Activated CD8-positive, alpha-beta memory T cell treated with anti-CD3 and anti-CD28 coated beads, Interleukin-2, amount 10 ng/mL, durations not matched to agents 7 days and 5 days (primary cell): Measurements from ENCODE around the gene BBS9. TPM values are rescaled to one million over a fixed set of nuclear protein-coding genes. Genes with fewer than 3 reads are reported as not detected.

Experiments used
- ATAC-seq: fragments of 150-1000 bp; cut with Tn5 transposase; one replicate; pipeline ENCODE4 v1.10.0; 2021; ENCODE audit warnings: moderate library complexity
- CTCF ChIA-PET: fragments of 350-600 bp; sonication (Branson Sonifier 250); formaldehyde crosslinking; loops from one replicate; lab custom pipeline; 2021; ENCODE audit warnings: antibody characterized with exemption; lab: Charles Lee
- DNase-seq: peaks from one replicate; pipeline ENCODE4 v3.0.0-alpha.2; 2020
- H3K27ac Mint-ChIP-seq: one replicate; pipeline ENCODE4 v1.8.0; 2021; ENCODE audit warnings: mild to moderate bottlenecking, mixed read lengths
- H3K27me3 Mint-ChIP-seq: one replicate; pipeline ENCODE4 v1.8.0; 2021; ENCODE audit warnings: mixed read lengths
- H3K36me3 Mint-ChIP-seq: one replicate; pipeline ENCODE4 v1.8.0; 2021; ENCODE audit warnings: mild to moderate bottlenecking, mixed read lengths
- H3K4me1 Mint-ChIP-seq: one replicate; pipeline ENCODE4 v1.8.0; 2021; ENCODE audit warnings: mixed read lengths
- H3K4me3 Mint-ChIP-seq: one replicate; pipeline ENCODE4 v1.8.0; 2021; ENCODE audit warnings: mild to moderate bottlenecking, moderate library complexity, mixed read lengths
- H3K9me3 Mint-ChIP-seq: one replicate; pipeline ENCODE4 v1.8.0; 2022; ENCODE audit warnings: low read depth, mixed read lengths
- total RNA-seq, 2 experiments: library from RNA; stranded (reverse); gene quantifications; one replicate each; pipeline ENCODE4 v1.2.3, GENCODE V29; 2021

The BBS9 gene
- total RNA-seq, 2 experiments from 2014 or later: 9.8 to 10.2 TPM

DNA sequence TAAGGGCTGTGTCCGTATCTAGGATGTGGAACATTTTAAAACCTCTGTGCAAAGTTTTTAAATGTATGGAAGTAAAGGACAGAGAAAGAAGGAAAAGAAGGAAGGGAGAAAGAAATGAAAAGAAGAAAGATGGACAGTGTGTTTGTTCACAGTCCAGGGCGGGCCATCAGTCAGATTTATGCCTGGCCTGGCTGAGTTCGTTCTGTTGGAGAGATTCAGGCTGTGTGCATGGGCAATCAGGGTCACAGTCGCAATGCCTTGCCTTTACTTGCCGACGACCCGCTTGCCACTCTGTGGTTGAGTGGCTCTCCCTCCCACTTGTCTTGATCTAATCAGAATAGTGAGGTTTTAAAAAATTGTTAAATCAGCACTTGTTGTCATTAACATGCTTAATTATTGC, 406.6 kb downstream of the BBS9 start:
- Mint-ChIP-seq H3K36me3 (peaks cover 1% of the 10 kb centered on the region), H3K4me1 (peaks cover 7% of the 10 kb centered on the region), H3K9me3 (peaks cover 9% of the 10 kb centered on the region), H3K27ac (no peak overlapping the region), H3K4me3 (no peak overlapping the region), H3K27me3 (no peaks in the 10 kb centered on the region)
- CTCF ChIA-PET: no interaction called here
- DNase-seq: no peak
- ATAC-seq: no peak

DNA sequence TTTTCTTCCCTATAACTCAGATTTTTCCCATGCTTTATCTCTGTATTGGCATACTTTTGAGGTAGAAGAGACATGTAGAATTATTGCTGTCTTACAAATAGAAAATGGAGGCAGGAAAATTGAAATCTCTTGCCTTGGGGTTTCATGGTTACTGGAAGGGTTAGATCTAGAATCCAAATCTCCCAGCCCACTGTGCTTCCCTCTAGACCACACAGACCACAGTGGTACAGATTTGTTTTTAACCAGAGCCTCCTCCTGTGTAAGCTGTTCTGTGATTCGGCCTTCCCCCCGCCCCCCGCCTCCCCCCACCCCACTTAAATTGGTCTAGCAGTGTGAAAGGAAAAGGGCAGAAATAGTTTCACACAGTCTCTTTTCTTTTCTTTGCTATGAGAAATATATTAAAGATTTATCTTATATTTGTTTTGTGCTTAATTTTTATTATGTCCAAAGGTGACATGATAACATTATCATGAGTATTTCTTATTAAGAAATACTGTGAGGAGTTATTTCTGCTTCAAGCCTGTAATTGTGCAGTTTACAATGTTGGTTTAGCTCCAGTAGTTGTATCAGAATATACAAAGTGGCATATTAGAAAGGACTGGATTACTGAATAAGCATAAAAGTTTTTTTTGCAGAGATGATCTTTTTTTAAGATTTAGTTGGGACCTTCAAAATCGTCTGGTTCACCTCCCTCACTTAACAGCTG, 407.2 kb downstream of the BBS9 start:
- no peaks in the 10 kb centered on the region for H3K27me3 Mint-ChIP-seq

GRCh38 chr7:33537104-33537477, 407.7 kb downstream of the BBS9 start:
- DNase-seq (no peak), ATAC-seq (no peak)
- no peak overlapping the region for H3K4me3 Mint-ChIP-seq
- CTCF ChIA-PET: no interaction called here
- H3K36me3 Mint-ChIP-seq: peaks cover 4% of the 10 kb centered on the region
- H3K27me3 Mint-ChIP-seq: no peaks in the 10 kb centered on the region
- peaks cover 11% of the 10 kb centered on the region for H3K9me3 Mint-ChIP-seq
- H3K4me1 Mint-ChIP-seq: peaks cover 7% of the 10 kb centered on the region
- H3K27ac Mint-ChIP-seq: no peak overlapping the region

More for the DNA sequence above, 407.2 kb downstream of the BBS9 start:
- CTCF ChIA-PET: no interaction called here
- H3K4me3 Mint-ChIP-seq: no peak overlapping the region
- peaks cover 7% of the 10 kb centered on the region for H3K4me1 Mint-ChIP-seq
- no peak overlapping the region for H3K27ac Mint-ChIP-seq
- H3K9me3 Mint-ChIP-seq: peaks cover 11% of the 10 kb centered on the region
- ATAC-seq (no peak), DNase-seq (no peak)
- H3K36me3 Mint-ChIP-seq: peaks cover 4% of the 10 kb centered on the region

GRCh38 chr7:33539198-33539597, 409.8 kb downstream of the BBS9 start:
- H3K36me3 Mint-ChIP-seq: peaks cover 4% of the 10 kb centered on the region
- ATAC-seq: no peak
- no peaks in the 10 kb centered on the region for H3K27me3 Mint-ChIP-seq
- no peak overlapping the region for H3K4me3 Mint-ChIP-seq
- peaks cover 14% of the 10 kb centered on the region for H3K9me3 Mint-ChIP-seq
- H3K4me1 Mint-ChIP-seq: peaks cover 7% of the 10 kb centered on the region
- DNase-seq: no peak
- CTCF ChIA-PET: no interaction called here
- H3K27ac Mint-ChIP-seq: no peak overlapping the region

GRCh38 chr7:33539659-33540400, 410.5 kb downstream of the BBS9 start:
- Mint-ChIP-seq H3K9me3 (peaks cover 14% of the 10 kb centered on the region), H3K36me3 (peaks cover 4% of the 10 kb centered on the region), H3K4me1 (peaks cover 1% of the 10 kb centered on the region), H3K4me3 (no peak overlapping the region), H3K27ac (no peak overlapping the region), H3K27me3 (no peaks in the 10 kb centered on the region)
- DNase-seq (no peak), ATAC-seq (no peak)
- CTCF ChIA-PET: no interaction called here

- Mint-ChIP-seq H3K36me3 (no peaks in the 10 kb centered on the region), H3K9me3 (no peaks in the 10 kb centered on the region), H3K4me3 (no peak overlapping the region), H3K4me1 (no peaks in the 10 kb centered on the region), H3K27ac (no peak overlapping the region), H3K27me3 (no peaks in the 10 kb centered on the region)
- ATAC-seq (no peak), DNase-seq (no peak)
- CTCF ChIA-PET: no interaction called here
Observed at GRCh38 chr7:33547880-33548279, 418.5 kb downstream of the BBS9 start.

DNA sequence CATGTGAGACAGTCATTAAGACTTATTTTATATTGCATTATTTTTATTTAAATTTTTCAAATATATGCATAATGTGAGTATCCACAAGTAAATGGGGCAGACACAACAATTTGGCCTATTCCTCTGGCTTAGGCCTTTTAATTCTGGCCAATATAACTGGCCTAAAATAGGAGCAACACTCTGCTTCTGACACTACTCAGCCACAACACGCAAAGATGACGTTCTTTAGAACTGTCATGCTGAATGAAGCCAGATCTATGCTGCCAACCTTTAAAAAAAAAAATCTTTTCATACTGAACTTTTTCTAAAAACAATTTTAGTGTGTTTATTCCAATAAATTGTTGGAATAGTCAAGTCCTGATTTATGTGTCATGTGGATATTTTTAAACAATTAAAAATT, 421.0 kb downstream of the BBS9 start:
- Mint-ChIP-seq H3K27ac (no peak overlapping the region), H3K4me3 (no peak overlapping the region), H3K27me3 (no peaks in the 10 kb centered on the region), H3K9me3 (no peaks in the 10 kb centered on the region), H3K4me1 (no peaks in the 10 kb centered on the region), H3K36me3 (no peaks in the 10 kb centered on the region)
- CTCF ChIA-PET: no interaction called here
- ATAC-seq (no peak), DNase-seq (no peak)

DNA sequence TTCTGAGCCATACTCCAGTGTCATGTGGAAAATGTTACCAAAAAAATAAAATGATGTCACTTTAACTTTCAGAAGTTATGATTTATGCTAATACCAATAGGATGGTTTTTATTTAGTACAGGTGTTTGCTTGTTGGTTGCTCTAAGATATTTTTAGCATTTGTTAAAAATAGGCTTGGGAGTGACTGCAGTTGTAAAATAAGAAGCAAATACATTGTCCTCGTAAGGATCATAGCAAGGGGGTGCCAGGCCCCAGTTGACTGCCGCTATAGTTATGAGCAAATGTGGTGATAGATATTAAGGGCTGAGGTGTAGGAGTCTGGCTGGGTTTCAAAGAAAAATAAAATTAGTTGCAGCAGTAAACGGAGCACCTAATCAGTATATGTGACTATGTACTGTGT, 421.6 kb downstream of the BBS9 start:
- Mint-ChIP-seq H3K9me3 (no peaks in the 10 kb centered on the region), H3K27me3 (no peaks in the 10 kb centered on the region), H3K4me1 (no peaks in the 10 kb centered on the region), H3K27ac (no peak overlapping the region), H3K4me3 (no peak overlapping the region), H3K36me3 (no peaks in the 10 kb centered on the region)
- DNase-seq: no peak
- CTCF ChIA-PET: no interaction called here
- no peak for ATAC-seq

- H3K27ac Mint-ChIP-seq: no peak overlapping the region
- H3K4me3 Mint-ChIP-seq: no peak overlapping the region
- DNase-seq: no peak
- ATAC-seq: no peak
- CTCF ChIA-PET: no interaction called here
- H3K9me3 Mint-ChIP-seq: no peaks in the 10 kb centered on the region
- no peaks in the 10 kb centered on the region for H3K27me3 Mint-ChIP-seq
- H3K4me1 Mint-ChIP-seq: no peaks in the 10 kb centered on the region
- H3K36me3 Mint-ChIP-seq: no peaks in the 10 kb centered on the region
Observed at GRCh38 chr7:33554046-33554445, 424.7 kb downstream of the BBS9 start.

DNA sequence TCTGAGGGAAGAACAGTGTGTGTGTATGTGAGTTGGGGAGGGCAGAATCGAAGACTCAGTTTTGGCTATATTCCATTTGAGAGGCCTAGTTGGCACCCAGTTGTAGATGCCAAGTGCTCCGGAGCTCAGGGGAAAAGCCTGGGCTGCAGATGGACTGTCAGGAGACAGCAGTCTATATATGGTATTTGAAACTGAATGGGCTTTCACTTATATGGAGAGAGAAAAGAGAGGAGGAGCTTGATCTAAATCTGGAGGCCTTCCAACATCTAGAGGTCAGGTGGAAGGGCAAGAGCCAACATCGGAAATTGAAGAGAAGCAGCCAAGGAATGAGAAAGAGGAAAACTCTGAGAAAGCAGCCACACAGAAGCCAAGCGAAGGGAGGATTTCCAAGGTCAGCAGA, 425.2 kb downstream of the BBS9 start:
- Mint-ChIP-seq H3K4me1 (no peaks in the 10 kb centered on the region), H3K36me3 (no peaks in the 10 kb centered on the region), H3K9me3 (no peaks in the 10 kb centered on the region), H3K27ac (no peak overlapping the region), H3K27me3 (no peaks in the 10 kb centered on the region), H3K4me3 (no peak overlapping the region)
- no peak for ATAC-seq
- CTCF ChIA-PET: no interaction called here
- no peak for DNase-seq

- no peaks in the 10 kb centered on the region for H3K36me3 Mint-ChIP-seq
- CTCF ChIA-PET: no interaction called here
- no peak overlapping the region for H3K4me3 Mint-ChIP-seq
- no peaks in the 10 kb centered on the region for H3K27me3 Mint-ChIP-seq
- ATAC-seq (no peak), DNase-seq (no peak)
- no peaks in the 10 kb centered on the region for H3K9me3 Mint-ChIP-seq
- H3K4me1 Mint-ChIP-seq: no peaks in the 10 kb centered on the region
- H3K27ac Mint-ChIP-seq: no peak overlapping the region
Observed at GRCh38 chr7:33556472-33556871, 427.1 kb downstream of the BBS9 start.

GRCh38 chr7:33558549-33559323, 429.4 kb downstream of the BBS9 start:
- H3K4me3 Mint-ChIP-seq: no peak overlapping the region
- no peaks in the 10 kb centered on the region for H3K27me3 Mint-ChIP-seq
- no peaks in the 10 kb centered on the region for H3K4me1 Mint-ChIP-seq
- no peak overlapping the region for H3K27ac Mint-ChIP-seq
- DNase-seq (no peak), ATAC-seq (no peak)
- no peaks in the 10 kb centered on the region for H3K36me3 Mint-ChIP-seq
- no peaks in the 10 kb centered on the region for H3K9me3 Mint-ChIP-seq
- CTCF ChIA-PET: no interaction called here

DNA sequence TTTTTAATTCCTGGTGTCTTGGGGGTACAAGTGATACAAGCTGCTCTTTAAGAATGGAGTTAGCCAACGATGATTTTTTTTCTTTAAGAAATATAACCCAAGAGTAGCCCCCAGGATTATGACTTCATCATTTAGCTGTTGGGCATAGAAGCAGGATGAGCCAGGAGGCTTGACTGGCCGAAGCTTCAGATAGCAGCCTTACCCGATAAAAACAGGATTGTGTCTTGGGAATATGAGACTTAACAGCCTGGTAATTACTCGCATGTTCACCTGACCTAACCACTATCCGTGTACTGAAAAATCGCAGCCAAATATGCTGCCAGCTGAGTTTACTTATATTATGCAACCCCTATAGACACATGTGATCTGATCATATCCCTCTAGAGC, 430.0 kb downstream of the BBS9 start:
- no peaks in the 10 kb centered on the region for H3K4me1 Mint-ChIP-seq
- CTCF ChIA-PET: no interaction called here
- no peaks in the 10 kb centered on the region for H3K9me3 Mint-ChIP-seq

DNA sequence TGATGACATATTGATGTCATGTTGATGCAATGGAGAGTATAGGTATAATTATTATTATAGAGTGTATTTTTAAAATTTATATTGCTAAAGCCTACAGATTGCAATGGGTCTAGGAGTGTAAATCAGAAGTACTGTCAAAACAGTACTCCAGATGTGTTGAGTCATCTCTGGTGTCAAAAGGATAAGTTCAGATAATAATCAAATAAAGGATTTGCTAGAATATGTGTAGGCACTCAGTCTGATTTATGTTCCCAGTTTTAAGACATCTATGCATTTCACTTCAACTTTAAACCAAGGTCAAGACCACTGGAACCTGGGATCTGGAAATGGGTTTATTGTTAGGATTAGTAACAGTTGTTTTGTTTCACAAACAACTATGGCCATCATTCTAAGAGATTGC, 433.6 kb downstream of the BBS9 start:
- no peaks in the 10 kb centered on the region for H3K36me3 Mint-ChIP-seq
- CTCF ChIA-PET: no interaction called here

More for the DNA sequence above, 430.0 kb downstream of the BBS9 start:
- DNase-seq: no peak
- ATAC-seq: no peak
- Mint-ChIP-seq H3K27ac (no peak overlapping the region), H3K27me3 (no peaks in the 10 kb centered on the region), H3K36me3 (no peaks in the 10 kb centered on the region), H3K4me3 (no peak overlapping the region)

More for the DNA sequence above, 433.6 kb downstream of the BBS9 start:
- Mint-ChIP-seq H3K4me1 (peaks cover 4% of the 10 kb centered on the region), H3K4me3 (no peak overlapping the region), H3K27me3 (no peaks in the 10 kb centered on the region), H3K9me3 (no peaks in the 10 kb centered on the region), H3K27ac (no peak overlapping the region)
- ATAC-seq: no peak
- no peak for DNase-seq
